Osteocyte (in vitro differentiated cells): ENCODE data around the gene ANKRD10. TPM values are rescaled to one million over a fixed set of nuclear protein-coding genes. Genes with fewer than 3 reads are reported as not detected.

Experiments used
- DNase-seq: peaks from one replicate; pipeline ENCODE4 v3.0.0; 2021; ENCODE audit warnings: mixed read lengths; ENCODE audit not compliant: unreplicated experiment; ENCODE audit errors: extremely low spot score
- H3K27ac Mint-ChIP-seq: one replicate; pipeline ENCODE4 v1.8.0; 2021; ENCODE audit warnings: mild to moderate bottlenecking, mixed read lengths; ENCODE audit not compliant: unreplicated experiment
- H3K27me3 Mint-ChIP-seq: one replicate; pipeline ENCODE4 v1.8.0; 2021; ENCODE audit warnings: mixed read lengths; ENCODE audit not compliant: unreplicated experiment
- H3K36me3 Mint-ChIP-seq: one replicate; pipeline ENCODE4 v1.8.0; 2021; ENCODE audit warnings: mixed read lengths; ENCODE audit not compliant: unreplicated experiment
- H3K4me1 Mint-ChIP-seq: one replicate; pipeline ENCODE4 v1.8.0; 2021; ENCODE audit warnings: mixed read lengths; ENCODE audit not compliant: unreplicated experiment
- H3K4me3 Mint-ChIP-seq: one replicate; pipeline ENCODE4 v1.8.0; 2021; ENCODE audit warnings: mild to moderate bottlenecking, moderate library complexity, mixed read lengths; ENCODE audit not compliant: unreplicated experiment
- H3K9me3 Mint-ChIP-seq: one replicate; pipeline ENCODE4 v1.8.0; 2021; ENCODE audit warnings: mixed read lengths; ENCODE audit not compliant: unreplicated experiment
- total RNA-seq: library from RNA; stranded (reverse); gene quantifications from 2 replicates; pipeline ENCODE4 v1.2.1, GENCODE V29; 2021
- TF ChIP-seq, protein P1 (sequence below): fragments of 200-600 bp; sonication (generic); IDR thresholded peaks from 2 replicates; pipeline ENCODE4 v1.5.0; 2021; ENCODE audit warnings: antibody characterized with exemption, mild to moderate bottlenecking, moderate library complexity

ANKRD10 gene
- total RNA-seq, 1 donor from 2014 or later: 257 TPM

DNA sequence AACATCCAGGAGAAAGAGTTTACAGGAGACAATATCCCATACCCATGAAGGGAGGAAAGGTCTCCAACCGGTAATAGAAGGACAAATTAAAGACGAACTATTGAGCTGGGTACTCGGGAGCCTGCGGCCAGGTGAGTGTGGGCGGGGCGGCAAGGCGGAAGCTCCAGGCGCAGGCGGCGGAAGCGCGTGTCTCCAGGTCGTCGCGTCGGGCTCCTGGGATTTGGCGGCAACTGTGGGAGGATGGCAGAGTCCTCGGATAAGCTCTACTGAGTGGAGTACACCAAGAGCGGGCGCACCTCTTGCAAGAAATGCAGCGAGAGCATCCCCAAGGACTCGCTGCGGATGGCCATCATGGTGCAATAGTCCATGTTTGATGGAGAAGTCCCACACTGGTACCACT lies 21.6 kb upstream of the ANKRD10 start:
- no peaks in the 10 kb centered on the region for H3K4me1 Mint-ChIP-seq
- TF ChIP-seq, protein P1, sequence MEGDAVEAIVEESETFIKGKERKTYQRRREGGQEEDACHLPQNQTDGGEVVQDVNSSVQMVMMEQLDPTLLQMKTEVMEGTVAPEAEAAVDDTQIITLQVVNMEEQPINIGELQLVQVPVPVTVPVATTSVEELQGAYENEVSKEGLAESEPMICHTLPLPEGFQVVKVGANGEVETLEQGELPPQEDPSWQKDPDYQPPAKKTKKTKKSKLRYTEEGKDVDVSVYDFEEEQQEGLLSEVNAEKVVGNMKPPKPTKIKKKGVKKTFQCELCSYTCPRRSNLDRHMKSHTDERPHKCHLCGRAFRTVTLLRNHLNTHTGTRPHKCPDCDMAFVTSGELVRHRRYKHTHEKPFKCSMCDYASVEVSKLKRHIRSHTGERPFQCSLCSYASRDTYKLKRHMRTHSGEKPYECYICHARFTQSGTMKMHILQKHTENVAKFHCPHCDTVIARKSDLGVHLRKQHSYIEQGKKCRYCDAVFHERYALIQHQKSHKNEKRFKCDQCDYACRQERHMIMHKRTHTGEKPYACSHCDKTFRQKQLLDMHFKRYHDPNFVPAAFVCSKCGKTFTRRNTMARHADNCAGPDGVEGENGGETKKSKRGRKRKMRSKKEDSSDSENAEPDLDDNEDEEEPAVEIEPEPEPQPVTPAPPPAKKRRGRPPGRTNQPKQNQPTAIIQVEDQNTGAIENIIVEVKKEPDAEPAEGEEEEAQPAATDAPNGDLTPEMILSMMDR: no peak
- no peak for DNase-seq
- H3K27ac Mint-ChIP-seq: no peak overlapping the region
- no peak overlapping the region for H3K4me3 Mint-ChIP-seq
- peaks cover 2% of the 10 kb centered on the region for H3K36me3 Mint-ChIP-seq
- no peaks in the 10 kb centered on the region for H3K27me3 Mint-ChIP-seq
- H3K9me3 Mint-ChIP-seq: peaks cover 28% of the 10 kb centered on the region

DNA sequence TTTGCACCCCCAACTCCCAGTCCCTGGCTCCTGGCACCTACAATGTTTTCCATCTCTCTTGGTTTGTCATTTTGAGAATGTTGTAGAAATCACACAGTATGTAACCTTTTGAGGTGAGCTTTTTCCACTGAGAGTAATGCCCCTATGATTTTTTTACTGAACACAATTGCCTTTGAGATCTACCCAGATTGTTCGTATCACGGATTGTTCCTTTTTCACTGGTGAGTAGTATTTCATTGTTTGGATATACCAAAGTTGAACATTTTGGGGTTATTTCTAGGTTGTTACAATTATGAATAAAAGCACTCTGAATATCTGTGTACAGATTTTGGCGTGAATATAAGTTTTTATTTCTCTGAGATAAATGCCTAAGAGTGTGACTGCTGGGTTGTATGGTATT lies 17.7 kb upstream of the ANKRD10 start:
- peaks cover 2% of the 10 kb centered on the region for H3K36me3 Mint-ChIP-seq
- TF ChIP-seq, protein P1: no peak
- no peak overlapping the region for H3K4me3 Mint-ChIP-seq
- H3K4me1 Mint-ChIP-seq: no peaks in the 10 kb centered on the region
- no peak overlapping the region for H3K27ac Mint-ChIP-seq
- DNase-seq: no peak
- H3K9me3 Mint-ChIP-seq: peaks cover 25% of the 10 kb centered on the region
- peaks cover 24% of the 10 kb centered on the region for H3K27me3 Mint-ChIP-seq

DNA sequence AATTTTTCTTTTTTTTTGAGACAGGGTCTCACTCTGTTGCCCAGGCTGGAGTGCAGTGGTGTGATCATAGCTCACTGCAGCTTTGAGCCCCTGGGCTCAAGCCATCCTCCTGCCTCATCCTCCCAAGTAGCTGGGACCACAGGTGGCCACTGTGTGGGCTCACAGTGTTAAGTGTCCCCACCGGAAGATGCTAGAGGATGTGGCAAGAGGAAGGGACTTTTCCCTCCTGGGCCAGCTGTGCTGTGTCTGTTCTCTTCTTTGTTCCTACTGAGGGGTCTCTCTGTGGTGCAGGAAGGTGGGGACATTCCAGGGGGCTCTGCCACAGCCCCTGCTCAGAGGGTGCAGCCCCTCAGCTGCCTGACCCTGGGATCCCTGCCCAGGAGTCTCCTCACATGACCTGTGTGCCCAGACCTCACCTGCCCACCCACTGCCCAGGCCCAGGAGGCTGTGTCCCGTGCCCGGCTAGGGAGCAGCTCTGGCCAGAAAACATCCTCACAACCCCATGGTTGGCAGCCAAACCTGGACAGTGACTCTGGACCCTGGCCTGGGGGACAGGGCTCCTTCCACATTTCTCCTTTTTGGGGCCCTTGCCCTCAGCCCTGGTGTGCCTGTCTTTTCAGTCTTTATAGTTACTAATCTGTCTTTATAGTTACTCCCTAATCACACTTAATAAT lies 14.4 kb upstream of the ANKRD10 start:
- Mint-ChIP-seq H3K4me1 (no peaks in the 10 kb centered on the region), H3K36me3 (no peaks in the 10 kb centered on the region), H3K27ac (no peak overlapping the region), H3K27me3 (peaks cover 24% of the 10 kb centered on the region), H3K9me3 (peaks cover 12% of the 10 kb centered on the region), H3K4me3 (no peak overlapping the region)
- TF ChIP-seq, protein P1: no peak
- DNase-seq: no peak

DNA sequence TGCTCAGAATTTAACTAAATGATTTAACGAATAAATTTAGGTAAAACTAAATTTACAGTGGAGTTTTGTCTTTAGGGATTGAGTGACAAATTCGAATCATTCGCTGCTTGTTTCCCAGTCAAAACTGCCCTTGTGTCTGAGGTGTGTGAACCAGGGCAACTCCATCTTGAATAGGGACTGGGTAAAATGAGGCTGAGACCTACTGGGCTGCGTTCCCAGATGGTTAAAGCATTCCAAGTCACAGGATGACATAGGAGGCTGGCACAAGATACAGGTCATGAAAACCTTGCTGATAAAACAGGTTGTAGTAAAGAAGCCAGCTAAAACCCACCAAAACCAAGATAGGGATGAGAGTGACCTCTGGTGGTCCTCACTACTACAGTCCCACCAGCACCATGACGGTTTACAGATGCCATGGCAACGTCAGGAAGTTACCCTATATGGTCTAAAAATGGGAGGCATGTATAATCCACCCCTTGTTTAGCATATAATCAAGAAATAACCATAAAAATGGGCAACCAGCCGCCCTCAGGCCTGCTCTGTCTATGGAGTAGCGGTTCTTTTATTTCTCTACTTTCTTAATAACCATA lies 10.2 kb upstream of the ANKRD10 start:
- Mint-ChIP-seq H3K9me3 (no peaks in the 10 kb centered on the region), H3K36me3 (no peaks in the 10 kb centered on the region), H3K27me3 (peaks cover 12% of the 10 kb centered on the region), H3K27ac (no peak overlapping the region), H3K4me1 (peaks cover 6% of the 10 kb centered on the region), H3K4me3 (no peak overlapping the region)
- TF ChIP-seq, protein P1: peak; percentile 39
- DNase-seq: peak; percentile 34

DNA sequence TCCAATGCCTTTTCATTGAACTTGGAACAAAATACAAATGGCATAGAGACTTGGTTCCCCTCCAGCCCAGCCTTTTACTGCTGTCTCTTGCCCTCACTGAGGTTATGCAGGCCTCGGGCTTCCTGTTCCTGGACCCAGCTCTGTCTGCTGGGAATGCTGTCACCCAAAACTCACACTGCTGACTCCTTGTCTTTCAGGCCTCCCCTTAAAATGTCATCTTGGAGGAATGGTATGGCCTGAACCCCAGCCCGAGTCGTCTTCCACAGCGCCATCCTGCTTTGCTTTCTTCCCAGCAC lies 9.7 kb upstream of the ANKRD10 start:
- H3K36me3 Mint-ChIP-seq: no peaks in the 10 kb centered on the region
- TF ChIP-seq, protein P1: no peak
- peak; percentile 30 for DNase-seq
- H3K4me1 Mint-ChIP-seq: peaks cover 6% of the 10 kb centered on the region
- no peak overlapping the region for H3K27ac Mint-ChIP-seq
- peaks cover 8% of the 10 kb centered on the region for H3K27me3 Mint-ChIP-seq
- H3K9me3 Mint-ChIP-seq: no peaks in the 10 kb centered on the region
- no peak overlapping the region for H3K4me3 Mint-ChIP-seq
